GM12872 (cell line): ENCODE data around the gene SPECC1.

Experiments used
- CTCF ChIP-seq: IDR thresholded peaks from 3 replicates; pipeline ENCODE4 v1.5.1; 2011; ENCODE audit warnings: low read depth, mild to moderate bottlenecking, low read length, moderate library complexity; ENCODE audit not compliant: insufficient read depth

Gene SPECC1

GRCh38 chr17:20304961-20305360, 295.8 kb downstream of the SPECC1 start:
- TF ChIP-seq CTCF, result no peak

GRCh38 chr17:20306924-20307323, 297.8 kb downstream of the SPECC1 start:
- TF ChIP-seq CTCF, result no peak

- TF ChIP-seq CTCF, result no peak
Observed at GRCh38 chr17:20307326-20307910, 298.3 kb downstream of the SPECC1 start.

GRCh38 chr17:20310481-20310880, 301.3 kb downstream of the SPECC1 start:
- TF ChIP-seq CTCF, result no peak

- TF ChIP-seq CTCF, result no peak
Observed at GRCh38 chr17:20313306-20313705, 304.1 kb downstream of the SPECC1 start.

- TF ChIP-seq CTCF, result no peak
Observed at GRCh38 chr17:20313891-20314290, 304.7 kb downstream of the SPECC1 start.

- TF ChIP-seq CTCF, result no peak
Observed at GRCh38 chr17:20314834-20315233, 305.7 kb downstream of the SPECC1 start.
